ENCODE results near the gene STPG1.
A peak's percentile ranks its signal among the peaks of the same experiment; 100 is the strongest.

The STPG1 gene

GRCh38 chr1:24325587-24326449, 87.8 kb downstream of the STPG1 start:
- H3K4me3 ChIP-seq (ENCODE audit: low read depth, low read length): no peak overlapping the region
- ChIA-PET CTCF (interaction anchor here (1.5 kb wide), 1 partner anchor 65 kb away, joined by 5 read pairs; no protein-coding TSS in a partner anchor), POLR2A (no interaction called here)
- no peak for DNase-seq (ENCODE audit: low read depth, low spot score)
- TF ChIP-seq, protein P1, sequence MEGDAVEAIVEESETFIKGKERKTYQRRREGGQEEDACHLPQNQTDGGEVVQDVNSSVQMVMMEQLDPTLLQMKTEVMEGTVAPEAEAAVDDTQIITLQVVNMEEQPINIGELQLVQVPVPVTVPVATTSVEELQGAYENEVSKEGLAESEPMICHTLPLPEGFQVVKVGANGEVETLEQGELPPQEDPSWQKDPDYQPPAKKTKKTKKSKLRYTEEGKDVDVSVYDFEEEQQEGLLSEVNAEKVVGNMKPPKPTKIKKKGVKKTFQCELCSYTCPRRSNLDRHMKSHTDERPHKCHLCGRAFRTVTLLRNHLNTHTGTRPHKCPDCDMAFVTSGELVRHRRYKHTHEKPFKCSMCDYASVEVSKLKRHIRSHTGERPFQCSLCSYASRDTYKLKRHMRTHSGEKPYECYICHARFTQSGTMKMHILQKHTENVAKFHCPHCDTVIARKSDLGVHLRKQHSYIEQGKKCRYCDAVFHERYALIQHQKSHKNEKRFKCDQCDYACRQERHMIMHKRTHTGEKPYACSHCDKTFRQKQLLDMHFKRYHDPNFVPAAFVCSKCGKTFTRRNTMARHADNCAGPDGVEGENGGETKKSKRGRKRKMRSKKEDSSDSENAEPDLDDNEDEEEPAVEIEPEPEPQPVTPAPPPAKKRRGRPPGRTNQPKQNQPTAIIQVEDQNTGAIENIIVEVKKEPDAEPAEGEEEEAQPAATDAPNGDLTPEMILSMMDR (IDR thresholded peaks at IDR 0.05; ENCODE audit: insufficient read depth, low read length, missing control alignments): no peak

DNA sequence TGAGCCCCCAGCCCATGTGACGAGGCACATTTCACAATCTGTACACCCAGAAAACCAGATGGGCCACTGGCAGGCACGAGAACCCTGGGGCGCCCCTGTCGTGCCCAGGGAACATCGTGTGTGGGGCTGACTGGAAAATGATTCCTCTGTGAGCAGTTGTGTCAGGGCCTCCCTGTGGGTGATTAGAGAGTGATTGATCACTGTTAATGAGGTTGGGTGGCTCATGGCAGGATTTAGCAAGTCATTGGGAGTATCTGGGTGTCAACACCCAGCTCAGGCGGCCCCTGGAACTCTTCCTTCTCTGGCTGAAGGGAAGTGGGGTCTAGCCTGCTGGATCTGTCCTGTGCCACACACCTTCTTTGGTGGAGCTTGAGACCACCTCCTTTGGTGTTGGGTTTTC, 88.7 kb downstream of the STPG1 start:
- ChIA-PET CTCF (interaction anchor here (1.1 kb wide), 2 partner anchors 9 to 66 kb away, joined by 3 read pairs; no protein-coding TSS in a partner anchor), POLR2A (no interaction called here)
- no peak for DNase-seq (ENCODE audit: low read depth, low spot score)
- TF ChIP-seq, protein P1 (IDR thresholded peaks at IDR 0.05; ENCODE audit: insufficient read depth, low read length, missing control alignments): no peak
- H3K4me3 ChIP-seq (ENCODE audit: low read depth, low read length): no peak overlapping the region

DNA sequence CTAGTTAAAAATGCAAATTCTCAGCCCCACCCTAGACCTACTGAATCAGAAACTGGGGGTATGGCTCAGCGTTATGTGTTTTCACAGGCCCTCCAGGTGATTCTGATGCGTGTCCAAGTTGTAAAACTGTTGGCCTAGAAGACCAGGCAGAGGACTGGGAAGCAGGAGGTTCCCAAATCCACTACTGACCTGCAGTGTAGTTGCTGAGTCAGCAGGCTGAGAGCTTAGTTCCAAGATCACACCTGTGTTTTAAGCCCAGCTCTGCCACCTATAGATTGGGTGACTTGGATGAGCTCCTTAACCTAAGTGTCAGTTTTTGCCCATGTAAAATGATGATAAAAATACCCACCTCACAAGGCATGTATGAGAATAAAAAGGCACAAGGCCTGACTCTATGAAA, 90.3 kb downstream of the STPG1 start:
- ChIA-PET CTCF (interaction anchor here (0.8 kb wide), 1 partner anchor 32 kb away, joined by 3 read pairs; no protein-coding TSS in a partner anchor), POLR2A (no interaction called here)
- H3K4me3 ChIP-seq (ENCODE audit: low read depth, low read length): no peak overlapping the region
- no peak for DNase-seq (ENCODE audit: low read depth, low spot score)
- TF ChIP-seq, protein P1 (IDR thresholded peaks at IDR 0.05; ENCODE audit: insufficient read depth, low read length, missing control alignments): no peak

GRCh38 chr1:24322470-24323177, 91.0 kb downstream of the STPG1 start:
- DNase-seq (ENCODE audit: low read depth, low spot score): no peak
- CTCF ChIA-PET: interaction anchor here (0.9 to 1.6 kb wide), 3 partner anchors 9 to 69 kb away, joined by 3 to 6 read pairs (median 4); no protein-coding TSS in a partner anchor
- POLR2A ChIA-PET: interaction anchor here (0.9 to 1.6 kb wide), 3 partner anchors 8 to 62 kb away, joined by 3 to 4 read pairs (median 3); no protein-coding TSS in a partner anchor
- H3K4me3 ChIP-seq (ENCODE audit: low read depth, low read length): peak overlapping the region; percentile 53
- TF ChIP-seq, protein P1 (IDR thresholded peaks at IDR 0.05; ENCODE audit: insufficient read depth, low read length, missing control alignments): no peak

DNA sequence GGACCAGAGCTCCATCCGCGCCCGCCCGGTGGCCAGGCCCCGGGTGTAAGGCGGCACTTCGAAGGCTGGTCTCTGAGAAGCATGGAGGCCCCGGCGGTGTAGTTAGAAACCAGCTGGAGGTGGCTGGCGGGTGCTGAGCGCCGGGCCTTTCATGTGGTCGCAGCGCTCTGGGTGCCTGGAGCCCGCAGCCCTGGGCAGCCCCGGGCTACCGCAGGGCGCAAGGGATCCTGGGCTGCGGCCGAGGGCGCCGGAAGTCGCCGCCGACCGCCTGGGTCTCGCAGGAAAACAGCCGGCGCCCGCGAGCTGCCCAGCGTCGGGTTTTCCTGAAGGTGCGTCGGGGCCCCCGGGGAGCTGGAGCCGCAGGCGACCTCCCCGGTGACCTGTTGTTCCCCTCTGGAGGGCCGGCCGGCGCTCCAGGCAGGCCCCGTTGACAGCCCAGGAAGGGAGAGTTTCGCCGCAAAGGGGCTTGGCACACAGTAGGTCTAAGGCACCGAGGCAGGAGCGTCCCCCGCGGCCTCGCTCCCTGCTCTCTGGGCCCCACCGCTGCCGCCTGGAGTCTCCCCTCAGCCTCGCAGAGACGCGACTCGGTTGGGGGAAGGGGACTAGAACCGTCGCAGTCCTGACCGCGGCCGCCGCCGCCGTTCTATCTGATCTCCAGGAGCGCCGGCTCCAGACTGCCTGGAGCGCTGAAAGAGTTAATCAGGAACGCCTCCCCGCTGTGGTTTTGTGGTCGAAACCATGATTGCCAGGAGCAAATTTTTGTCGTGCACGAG, 91.7 kb downstream of the STPG1 start:
- peak overlapping the region; percentile 53 for H3K4me3 ChIP-seq (ENCODE audit: low read depth, low read length)
- TF ChIP-seq, protein P1 (IDR thresholded peaks at IDR 0.05; ENCODE audit: insufficient read depth, low read length, missing control alignments): no peak
- peak; percentile 29 for DNase-seq (ENCODE audit: low read depth, low spot score)
- POLR2A ChIA-PET: interaction anchor here (0.6 to 1.6 kb wide), 4 partner anchors 8 to 131 kb away, joined by 3 to 4 read pairs (median 4); no protein-coding TSS in a partner anchor
- CTCF ChIA-PET: interaction anchor here (0.9 to 2.8 kb wide), 4 partner anchors 9 to 121 kb away, joined by 3 to 10 read pairs (median 5); no protein-coding TSS in a partner anchor

All from AG04449 (cell line).